Ovary (tissue), 9 donors: ENCODE results near the gene ADAM33. TPM values are rescaled to one million over a fixed set of nuclear protein-coding genes. Genes with fewer than 3 reads are reported as not detected.

Experiments
- DNase-seq, 5 donors: peaks; one replicate each; pipeline ENCODE4 v3.0.0-alpha.2; 2019 to 2020
- H3K27ac ChIP-seq, 2 donors: fragments of 200-600 bp; one replicate each; pipeline versions ENCODE4 v1.5.1 to v1.8.0; 2019 to 2022
- H3K27me3 ChIP-seq: fragments of 200-600 bp; one replicate; pipeline ENCODE4 v1.8.0; 2022
- H3K36me3 ChIP-seq: fragments of 200-600 bp; sonication (generic); one replicate; pipeline ENCODE4 v1.5.1; 2019
- H3K4me1 ChIP-seq: one replicate; pipeline ENCODE4 v1.8.1; 2013; ENCODE audit warnings: mild to moderate bottlenecking, moderate library complexity; ENCODE audit not compliant: insufficient read depth
- H3K4me3 ChIP-seq: fragments of 200-600 bp; sonication (generic); one replicate; pipeline ENCODE4 v1.5.1; 2017
- H3K9me3 ChIP-seq, 2 donors: fragments of 200-600 bp in 1 of 2; sonication (generic) in 1 of 2; one replicate each; pipeline versions ENCODE4 v1.5.1 to v1.8.1; 2013 to 2019; ENCODE audit warnings: mild to moderate bottlenecking in 1 of 2, moderate library complexity in 1 of 2
- EP300 ChIP-seq: sonication (generic); formaldehyde crosslinking; IDR thresholded peaks from one replicate; pipeline ENCODE4 v1.6.1; 2017; ENCODE audit warnings: antibody characterized with exemption
- POLR2A ChIP-seq: fragments of 450-650 bp; IDR thresholded peaks from one replicate; pipeline ENCODE4 v1.6.1; 2017; ENCODE audit warnings: antibody characterized with exemption, mild to moderate bottlenecking, moderate library complexity
- WGBS, 3 donors: extraction: QIAGEN DNeasy Blood & Tissue Kit in 1 of 3; methylation state at CpG; one replicate each; pipeline versions ENCODE4 v1.1.5 to v1.1.7; 2013 to 2017; 5-methylcytosine and 5-hydroxymethylcytosine counted together
- intact Hi-C, 4 donors: fragments of 100-400 bp; cut with DNase I; formaldehyde crosslinking; loops; one replicate each; pipeline versions ENCODE4 v1.11.0 to v1.15.1; 2022 to 2023
- polyA plus RNA-seq, 2 donors: library from polyadenylated mRNA; stranded (reverse); fragments of 200-250 nt in 1 of 2; fragments of 350-450 nt in 1 of 2; fragmentation: Illumina TruSeq in 1 of 2; extraction: RNeasy Lipid Tissue Mini Kit (QIAGEN cat#74804) in 1 of 2; gene quantifications; one replicate each; pipeline ENCODE4 v1.2.3, GENCODE V29; 2013 to 2014
- total RNA-seq, 7 donors: library from RNA; depleted of rRNA in 2 of 7; stranded (reverse); fragments of >200 nt in 2 of 7; fragmentation: NEBNext Ultra II Directional in 3 of 7; extraction: Animal tissue kit (Norgen Biotek cat#: 25700) in 3 of 7; gene quantifications; one replicate each; pipeline versions ENCODE4 v1.1.0 to v1.2.4, GENCODE V29; 2016 to 2023
- TF ChIP-seq, protein P1 (sequence below), 3 donors: fragments of 450-650 bp in 2 of 3; fragments of 200-600 bp in 1 of 3; IDR thresholded peaks; one replicate each; pipeline versions ENCODE4 v1.5.1 to v1.8.0; 2016 to 2022; ENCODE audit warnings: antibody characterized with exemption in 3 of 3, mild to moderate bottlenecking in 1 of 3
- donor health status: DM: no; HTN: no; CAD: no; lungs with moderate emphysema.
- donor health status: DM: no; HTN: no; CAD: no.
- donor health status: Bipolar disorder and iron deficiency.
- donor health status: DM: yes; HTN: yes; CAD: no.
- donor health status: DM: no; HTN: no; CAD: no.
- donor health status: DM: yes; HTN: yes; CAD: no.

Gene ADAM33
- total and polyA plus RNA-seq, 9 donors: 12.4 to 68.1 (median 26.1) TPM

DNA sequence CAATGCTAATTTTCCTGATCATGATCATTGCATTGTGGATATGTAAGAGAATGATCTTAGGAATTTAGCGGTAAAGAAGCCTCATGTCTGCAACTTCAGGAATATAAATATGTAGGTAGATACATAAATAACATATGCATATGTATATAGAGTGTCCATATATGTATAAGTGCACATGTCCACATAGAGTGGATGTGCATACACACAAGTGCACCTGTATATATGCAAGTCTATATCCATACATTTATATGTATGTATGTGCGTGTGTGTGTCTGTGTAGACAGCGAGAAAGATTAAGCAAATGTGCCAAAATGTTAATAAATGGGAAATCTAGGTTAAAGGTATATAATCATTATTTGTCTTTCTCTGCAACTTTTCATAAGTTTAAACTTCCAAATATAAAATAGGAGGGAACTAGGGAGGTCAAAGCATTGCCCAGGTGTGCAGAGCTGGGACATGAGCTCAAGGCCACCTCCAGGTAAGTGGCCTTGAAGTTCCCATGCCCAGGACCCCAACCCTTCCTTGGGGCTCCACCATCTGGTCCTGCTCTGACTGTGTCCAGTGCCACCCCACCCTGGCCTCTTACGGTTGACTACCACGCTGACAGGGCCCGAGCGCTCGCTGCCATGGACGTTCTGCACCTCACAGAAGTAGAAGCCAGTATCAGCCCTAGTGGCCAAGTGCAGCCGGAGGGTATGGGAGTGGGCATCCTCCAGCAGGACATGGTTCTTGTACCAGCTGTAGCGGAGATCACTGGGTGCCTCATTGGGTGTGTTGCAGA, 21.0 kb upstream of the ADAM33 start:
- Histone ChIP-seq H3K27ac (no peak overlapping the region), H3K9me3 (no peaks in the 10 kb centered on the region), H3K4me1 (no peaks in the 10 kb centered on the region), H3K36me3 (no peaks in the 10 kb centered on the region), H3K4me3 (no peak overlapping the region), H3K27me3 (no peaks in the 10 kb centered on the region)
- 89 to 92% (median 92%) methylated on average over 11 of the region's 11 CpGs for WGBS, 3 donors
- TF ChIP-seq EP300 (no peak), POLR2A (no peak)
- TF ChIP-seq, protein P1, sequence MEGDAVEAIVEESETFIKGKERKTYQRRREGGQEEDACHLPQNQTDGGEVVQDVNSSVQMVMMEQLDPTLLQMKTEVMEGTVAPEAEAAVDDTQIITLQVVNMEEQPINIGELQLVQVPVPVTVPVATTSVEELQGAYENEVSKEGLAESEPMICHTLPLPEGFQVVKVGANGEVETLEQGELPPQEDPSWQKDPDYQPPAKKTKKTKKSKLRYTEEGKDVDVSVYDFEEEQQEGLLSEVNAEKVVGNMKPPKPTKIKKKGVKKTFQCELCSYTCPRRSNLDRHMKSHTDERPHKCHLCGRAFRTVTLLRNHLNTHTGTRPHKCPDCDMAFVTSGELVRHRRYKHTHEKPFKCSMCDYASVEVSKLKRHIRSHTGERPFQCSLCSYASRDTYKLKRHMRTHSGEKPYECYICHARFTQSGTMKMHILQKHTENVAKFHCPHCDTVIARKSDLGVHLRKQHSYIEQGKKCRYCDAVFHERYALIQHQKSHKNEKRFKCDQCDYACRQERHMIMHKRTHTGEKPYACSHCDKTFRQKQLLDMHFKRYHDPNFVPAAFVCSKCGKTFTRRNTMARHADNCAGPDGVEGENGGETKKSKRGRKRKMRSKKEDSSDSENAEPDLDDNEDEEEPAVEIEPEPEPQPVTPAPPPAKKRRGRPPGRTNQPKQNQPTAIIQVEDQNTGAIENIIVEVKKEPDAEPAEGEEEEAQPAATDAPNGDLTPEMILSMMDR (IDR thresholded peaks at IDR 0.05): no peak
- intact Hi-C loops: no loop called here
- DNase-seq: no peak

DNA sequence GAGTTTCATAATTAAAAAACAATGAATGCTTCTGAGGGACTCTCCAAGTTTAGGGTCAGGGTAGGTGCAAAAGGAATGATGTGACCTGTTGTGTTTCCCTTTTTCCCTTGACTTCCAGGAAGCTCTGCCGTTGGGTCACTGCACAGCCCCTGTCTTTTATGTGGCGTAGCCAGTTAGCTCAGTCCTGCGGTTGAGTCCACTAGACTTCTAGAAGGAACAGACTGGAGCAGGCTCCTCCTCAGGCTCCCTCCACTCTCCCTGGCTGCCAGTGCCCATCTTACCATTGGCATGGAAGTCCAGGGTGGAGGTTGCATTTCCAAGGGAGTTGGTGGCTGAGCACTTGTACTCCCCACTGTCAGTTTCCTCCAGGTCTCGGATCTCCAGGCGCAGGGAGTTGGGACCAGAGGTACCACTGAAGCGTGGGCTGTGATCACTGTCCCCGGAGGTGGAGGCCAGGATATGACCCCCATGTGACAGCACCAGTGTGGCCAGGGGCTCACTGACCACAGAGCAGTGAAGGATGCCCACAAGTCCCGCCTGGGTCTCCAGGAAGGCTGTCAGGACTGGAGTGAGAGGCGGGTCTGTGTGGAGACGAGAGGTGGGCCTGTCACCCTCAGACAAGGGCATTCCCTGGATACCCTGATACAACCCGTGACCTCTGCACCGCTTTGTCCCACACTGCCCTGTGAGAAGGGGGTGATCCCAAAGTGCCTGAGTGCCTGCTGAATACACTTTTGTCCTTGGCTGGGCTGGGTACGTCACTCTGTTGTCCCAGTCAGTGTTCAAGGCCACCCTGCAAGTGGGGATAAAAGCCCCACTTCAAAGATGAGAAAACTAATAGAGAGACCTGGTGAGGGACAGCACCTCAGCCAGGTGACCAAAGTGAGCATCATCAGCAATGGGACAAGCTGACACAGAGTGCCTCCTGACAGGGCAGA, 19.5 kb upstream of the ADAM33 start:
- Histone ChIP-seq H3K27me3 (no peaks in the 10 kb centered on the region), H3K4me1 (no peaks in the 10 kb centered on the region), H3K9me3 (no peaks in the 10 kb centered on the region), H3K27ac (no peak overlapping the region), H3K4me3 (no peak overlapping the region), H3K36me3 (no peaks in the 10 kb centered on the region)
- WGBS, 3 donors: 80 to 91% (median 87%) methylated on average over 13 of the region's 13 CpGs
- TF ChIP-seq, protein P1 (IDR thresholded peaks at IDR 0.05): no peak
- TF ChIP-seq EP300: no peak
- no peak for TF ChIP-seq POLR2A
- intact Hi-C loops: no loop called here
- DNase-seq: no peak

DNA sequence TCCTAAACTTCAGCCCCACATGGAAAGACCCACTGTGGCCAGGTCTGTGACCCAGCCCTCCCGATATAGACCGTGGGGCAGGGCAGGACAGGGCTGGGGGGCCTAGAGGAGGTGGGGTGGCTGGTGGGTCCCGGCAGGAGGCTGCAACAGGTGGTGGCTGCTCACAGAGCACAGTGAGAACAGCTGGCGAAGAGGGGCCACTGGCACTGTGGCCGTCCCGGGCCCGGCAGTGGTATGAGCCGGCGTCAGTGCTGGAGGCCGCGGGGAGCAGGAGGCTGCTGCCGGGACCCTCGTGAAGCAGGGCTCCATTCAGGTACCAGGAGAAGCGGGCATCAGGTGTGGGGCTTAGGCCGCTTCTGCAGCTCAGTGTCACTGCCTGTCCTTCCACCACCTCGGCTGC, 17.2 kb upstream of the ADAM33 start:
- TF ChIP-seq, protein P1 (IDR thresholded peaks at IDR 0.05): no peak
- TF ChIP-seq EP300 (no peak), POLR2A (no peak)
- Histone ChIP-seq H3K27ac (no peak overlapping the region), H3K36me3 (no peaks in the 10 kb centered on the region), H3K4me1 (no peaks in the 10 kb centered on the region), H3K27me3 (no peaks in the 10 kb centered on the region), H3K4me3 (no peak overlapping the region), H3K9me3 (no peaks in the 10 kb centered on the region)
- intact Hi-C loops: no loop called here
- WGBS, 3 donors: 84 to 94% (median 92%) methylated on average over 16 of the region's 16 CpGs
- no peak for DNase-seq

DNA sequence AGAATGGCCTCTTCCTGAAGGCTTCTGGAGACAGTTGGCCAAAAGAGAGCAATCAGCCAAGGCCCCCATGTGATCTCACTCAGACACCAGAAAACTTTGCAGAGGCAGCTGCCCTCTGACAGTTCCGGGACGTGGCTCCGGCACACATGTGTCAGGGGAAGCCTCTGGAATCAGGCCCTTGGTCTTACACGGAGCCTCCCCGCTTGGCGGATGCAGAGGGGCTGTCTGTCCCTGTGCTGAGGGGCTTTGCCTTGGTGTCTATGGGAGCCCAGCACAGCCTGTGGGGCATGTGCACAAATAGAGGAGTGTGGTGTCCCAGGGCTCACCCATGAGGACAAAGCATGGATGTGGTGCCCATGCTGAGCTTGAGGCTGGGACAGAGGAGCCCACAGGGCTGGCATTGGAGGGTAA, 16.8 kb upstream of the ADAM33 start:
- Histone ChIP-seq H3K27ac (no peak overlapping the region), H3K4me3 (no peak overlapping the region), H3K4me1 (no peaks in the 10 kb centered on the region), H3K36me3 (no peaks in the 10 kb centered on the region), H3K9me3 (no peaks in the 10 kb centered on the region), H3K27me3 (no peaks in the 10 kb centered on the region)
- WGBS, 3 donors: 60 to 77% (median 64%) methylated on average over 6 of the region's 6 CpGs
- no peak for TF ChIP-seq POLR2A
- TF ChIP-seq, protein P1 (IDR thresholded peaks at IDR 0.05): no peak
- no peak for TF ChIP-seq EP300
- no peak for DNase-seq
- intact Hi-C loops: no loop called here
